Fibroblast of lung (primary cell): Measurements from ENCODE around the gene ADGRG3. TPM values are rescaled to one million over a fixed set of nuclear protein-coding genes. Genes with fewer than 3 reads are reported as not detected.

ENCODE experiments used
- DNase-seq, 2 donors: peaks; one replicate each; pipeline versions ENCODE4 v3.0.0 to v3.0.0-alpha.2; 2010; ENCODE audit warnings: low read depth in 2 of 2
- H2AFZ ChIP-seq: 2 replicates; pipeline ENCODE4 v1.5.1; 2012; ENCODE audit warnings: low read length, control low read depth, inconsistent platforms
- H3K27ac ChIP-seq: 2 replicates; pipeline ENCODE4 v1.5.1; 2011; ENCODE audit warnings: low read length, control low read depth; ENCODE audit not compliant: insufficient read depth
- H3K27me3 ChIP-seq: 2 replicates; pipeline ENCODE4 v1.5.1; 2011; ENCODE audit warnings: mild to moderate bottlenecking, low read length; ENCODE audit not compliant: control insufficient read depth, insufficient read depth
- H3K36me3 ChIP-seq: 2 replicates; pipeline ENCODE4 v1.5.1; 2011; ENCODE audit warnings: low read length; ENCODE audit not compliant: control insufficient read depth, insufficient read depth
- H3K4me1 ChIP-seq: 2 replicates; pipeline ENCODE4 v1.5.1; 2011; ENCODE audit warnings: low read length; ENCODE audit not compliant: control insufficient read depth, insufficient read depth; ENCODE audit errors: extremely low read depth
- H3K4me2 ChIP-seq: 2 replicates; pipeline ENCODE4 v1.5.1; 2011; ENCODE audit warnings: low read length, control low read depth; ENCODE audit not compliant: insufficient read depth; ENCODE audit errors: extremely low read depth
- H3K4me3 ChIP-seq, 4 experiments: fragments of 200-600 bp in 1 of 4; sonication (generic) in 1 of 4; replicated peaks in 1 of 4; 2 replicates each; pipeline ENCODE4 v1.5.1; 2011 to 2016; ENCODE audit warnings: low read length in 4 of 4, low read depth in 3 of 4, mild to moderate bottlenecking in 3 of 4, control low read depth in 2 of 4, inconsistent platforms in 1 of 4, mixed read lengths in 1 of 4; ENCODE audit not compliant: insufficient read depth in 1 of 4; ENCODE audit errors: control extremely low read depth in 1 of 4
- H3K79me2 ChIP-seq: 2 replicates; pipeline ENCODE4 v1.5.1; 2012; ENCODE audit warnings: mild to moderate bottlenecking, low read length, inconsistent platforms; ENCODE audit not compliant: control insufficient read depth, insufficient read depth
- H3K9ac ChIP-seq: 2 replicates; pipeline ENCODE4 v1.5.1; 2011; ENCODE audit warnings: mild to moderate bottlenecking, low read length, control low read depth; ENCODE audit not compliant: insufficient read depth
- H3K9me3 ChIP-seq: 2 replicates; pipeline ENCODE4 v1.5.1; 2012; ENCODE audit warnings: low read depth, low read length; ENCODE audit not compliant: control insufficient read depth, insufficient read depth
- H4K20me1 ChIP-seq: 2 replicates; pipeline ENCODE4 v1.5.1; 2011; ENCODE audit warnings: low read length; ENCODE audit not compliant: control insufficient read depth, insufficient read depth; ENCODE audit errors: extremely low read depth
- EZH2 ChIP-seq: IDR thresholded peaks from 2 replicates; pipeline ENCODE4 v1.5.1; 2012; ENCODE audit warnings: low read length, control low read depth, mild to moderate bottlenecking; ENCODE audit errors: missing control alignments
- polyA plus RNA-seq, 2 donors: library from polyadenylated mRNA; depleted of rRNA in 1 of 2; stranded (reverse) in 1 of 2; unstranded in 1 of 2; fragments of >200 nt; gene quantifications; 2 replicates each; pipeline ENCODE4 v1.2.1, GENCODE V29; 2011 to 2012; ENCODE audit warnings: missing spikeins in 1 of 2
- total RNA-seq: library from RNA; depleted of rRNA; stranded (reverse); fragments of >200 nt; gene quantifications from 2 replicates; pipeline ENCODE4 v1.2.1, GENCODE V29; 2014
- TF ChIP-seq, protein P1 (sequence below), 2 donors: IDR thresholded peaks in 1 of 2; conservative IDR thresholded peaks in 1 of 2; 1 replicate in 1 of 2; 2 replicates in 1 of 2; pipeline ENCODE4 v1.5.1; 2011 to 2012; ENCODE audit warnings: low read length in 2 of 2, control low read depth in 1 of 2, inconsistent platforms in 1 of 2, low read depth in 1 of 2, mild to moderate bottlenecking in 1 of 2

The ADGRG3 gene
- total and polyA plus RNA-seq, 2 donors (not counting 1 experiment from before 2014, with no cell fraction given): not detected

- H3K27me3 ChIP-seq: no peaks in the 10 kb centered on the region
- TF ChIP-seq, protein P1, sequence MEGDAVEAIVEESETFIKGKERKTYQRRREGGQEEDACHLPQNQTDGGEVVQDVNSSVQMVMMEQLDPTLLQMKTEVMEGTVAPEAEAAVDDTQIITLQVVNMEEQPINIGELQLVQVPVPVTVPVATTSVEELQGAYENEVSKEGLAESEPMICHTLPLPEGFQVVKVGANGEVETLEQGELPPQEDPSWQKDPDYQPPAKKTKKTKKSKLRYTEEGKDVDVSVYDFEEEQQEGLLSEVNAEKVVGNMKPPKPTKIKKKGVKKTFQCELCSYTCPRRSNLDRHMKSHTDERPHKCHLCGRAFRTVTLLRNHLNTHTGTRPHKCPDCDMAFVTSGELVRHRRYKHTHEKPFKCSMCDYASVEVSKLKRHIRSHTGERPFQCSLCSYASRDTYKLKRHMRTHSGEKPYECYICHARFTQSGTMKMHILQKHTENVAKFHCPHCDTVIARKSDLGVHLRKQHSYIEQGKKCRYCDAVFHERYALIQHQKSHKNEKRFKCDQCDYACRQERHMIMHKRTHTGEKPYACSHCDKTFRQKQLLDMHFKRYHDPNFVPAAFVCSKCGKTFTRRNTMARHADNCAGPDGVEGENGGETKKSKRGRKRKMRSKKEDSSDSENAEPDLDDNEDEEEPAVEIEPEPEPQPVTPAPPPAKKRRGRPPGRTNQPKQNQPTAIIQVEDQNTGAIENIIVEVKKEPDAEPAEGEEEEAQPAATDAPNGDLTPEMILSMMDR (conservative IDR thresholded peaks at IDR 0.05 in 1 of 2, IDR thresholded peaks at IDR 0.05 in 1 of 2; ENCODE audit: low read depth in 1 of 2, low read length in 2 of 2): no peak
- H3K4me3 ChIP-seq: no peak overlapping the region
- no peak overlapping the region for H3K27ac ChIP-seq
- H3K79me2 ChIP-seq: peaks cover 1% of the 10 kb centered on the region
- H4K20me1 ChIP-seq: no peaks in the 10 kb centered on the region
- no peak overlapping the region for H2AFZ ChIP-seq
- H3K9me3 ChIP-seq: no peaks in the 10 kb centered on the region
- no peak overlapping the region for H3K9ac ChIP-seq
- no peak overlapping the region for H3K4me2 ChIP-seq
- H3K36me3 ChIP-seq: no peaks in the 10 kb centered on the region
- no peaks in the 10 kb centered on the region for H3K4me1 ChIP-seq
- no peak for DNase-seq
These were observed 62.9 kb downstream of the ADGRG3 start for GRCh38 chr16:57730771-57731730.

DNA sequence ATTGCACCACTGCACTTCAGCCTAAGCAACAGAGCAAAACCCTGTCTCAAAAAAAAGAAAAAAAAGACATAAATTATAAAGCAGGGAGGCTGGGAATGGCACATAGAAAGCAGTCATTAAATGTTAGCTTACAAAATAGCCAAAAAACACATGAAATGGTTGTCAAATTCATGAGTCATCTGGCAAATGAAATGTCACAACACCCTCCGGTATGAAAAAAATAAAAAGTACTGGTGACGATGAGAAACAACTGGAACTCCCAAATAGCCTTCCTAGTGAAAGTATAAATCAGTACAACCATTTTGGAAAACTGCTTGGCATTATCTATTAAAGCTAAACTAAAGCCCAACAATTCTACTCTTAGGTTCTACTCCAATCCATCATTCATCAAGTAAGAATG lies 63.9 kb downstream of the ADGRG3 start:
- Histone ChIP-seq H3K4me3 (no peak overlapping the region), H2AFZ (no peak overlapping the region), H3K27me3 (no peaks in the 10 kb centered on the region), H3K79me2 (peaks cover 1% of the 10 kb centered on the region), H4K20me1 (no peaks in the 10 kb centered on the region), H3K4me1 (peaks cover 7% of the 10 kb centered on the region), H3K9me3 (no peaks in the 10 kb centered on the region), H3K4me2 (no peak overlapping the region), H3K27ac (no peak overlapping the region), H3K36me3 (no peaks in the 10 kb centered on the region), H3K9ac (no peak overlapping the region)
- peak in 1 of 2 donors; percentile 74 for DNase-seq
- no peak for TF ChIP-seq EZH2
- TF ChIP-seq, protein P1 (conservative IDR thresholded peaks at IDR 0.05 in 1 of 2, IDR thresholded peaks at IDR 0.05 in 1 of 2; ENCODE audit: low read depth in 1 of 2, low read length in 2 of 2): no peak

- no peak for DNase-seq
- Histone ChIP-seq H3K4me1 (peaks cover 12% of the 10 kb centered on the region), H4K20me1 (no peaks in the 10 kb centered on the region), H3K4me3 (no peak overlapping the region), H3K27ac (no peak overlapping the region), H2AFZ (no peak overlapping the region), H3K36me3 (no peaks in the 10 kb centered on the region), H3K4me2 (no peak overlapping the region), H3K27me3 (no peaks in the 10 kb centered on the region), H3K79me2 (peaks cover 1% of the 10 kb centered on the region), H3K9me3 (no peaks in the 10 kb centered on the region), H3K9ac (no peak overlapping the region)
- TF ChIP-seq EZH2: no peak
- TF ChIP-seq, protein P1 (conservative IDR thresholded peaks at IDR 0.05 in 1 of 2, IDR thresholded peaks at IDR 0.05 in 1 of 2; ENCODE audit: low read depth in 1 of 2, low read length in 2 of 2): no peak
These were observed 64.6 kb downstream of the ADGRG3 start for GRCh38 chr16:57732714-57733113.
